Embryonic facial prominence (tissue), 1 donor: ENCODE measurements around the gene TTC34.

ENCODE experiments used
- DNase-seq: peaks from one replicate; pipeline ENCODE4 v3.0.0-alpha.2; 2016; ENCODE audit errors: extremely low spot score

Gene TTC34

GRCh38 chr1:2605509-2606395 is 195.7 kb downstream of the TTC34 start:
- no peak for DNase-seq

- no peak for DNase-seq
Measured at GRCh38 chr1:2604844-2605508, 196.5 kb downstream of the TTC34 start.

GRCh38 chr1:2604156-2604843 is 197.2 kb downstream of the TTC34 start:
- no peak for DNase-seq

- DNase-seq = no peak
Measured at GRCh38 chr1:2603521-2604155, 197.9 kb downstream of the TTC34 start.

GRCh38 chr1:2602866-2603520 is 198.5 kb downstream of the TTC34 start:
- no peak for DNase-seq

- no peak for DNase-seq
Measured at GRCh38 chr1:2602311-2602835, 199.1 kb downstream of the TTC34 start.

- no peak for DNase-seq
Measured at GRCh38 chr1:2601721-2602303, 199.7 kb downstream of the TTC34 start.

GRCh38 chr1:2598329-2598931 is 203.1 kb downstream of the TTC34 start:
- no peak for DNase-seq

GRCh38 chr1:2597441-2598328 is 203.8 kb downstream of the TTC34 start:
- DNase-seq = no peak

- no peak for DNase-seq
Measured at GRCh38 chr1:2596530-2597333, 204.8 kb downstream of the TTC34 start.

- no peak for DNase-seq
Measured at GRCh38 chr1:2595812-2596529, 205.5 kb downstream of the TTC34 start.

GRCh38 chr1:2595261-2595811 is 206.2 kb downstream of the TTC34 start:
- DNase-seq = no peak

GRCh38 chr1:2594641-2595131 is 206.8 kb downstream of the TTC34 start:
- DNase-seq = no peak

- DNase-seq = no peak
Measured at GRCh38 chr1:2594001-2594640, 207.4 kb downstream of the TTC34 start.

- no peak for DNase-seq
Measured at GRCh38 chr1:2593251-2593878, 208.1 kb downstream of the TTC34 start.

- no peak for DNase-seq
Measured at GRCh38 chr1:2592672-2593071, 208.8 kb downstream of the TTC34 start.
